HepG2 (cell line): ENCODE results near the gene INTS14. TPM values are rescaled to one million over a fixed set of nuclear protein-coding genes. Genes with fewer than 3 reads are reported as not detected.

ENCODE experiments used
- ATAC-seq: fragments of 200-7000 bp; cut with Tn5 transposase; 3 replicates; pipeline ENCODE4 v1.9.1; 2020; ENCODE audit warnings: mild to moderate bottlenecking, moderate library complexity
- BruUV-seq: library from RNA; stranded (reverse); fragments of 400-500 nt; replicated peaks from 2 replicates; lab custom pipeline; 2021; lab: Mats Ljungman, UMichigan
- CTCF ChIA-PET: fragments of 300-600 bp; formaldehyde crosslinking; extraction: SDS; loops from one replicate; lab custom pipeline; 2021; ENCODE audit warnings: low total read pairs, inconsistent platforms, low intra/inter-chr PET ratio; lab: Yijun Ruan, JAX
- POLR2A ChIA-PET: fragments of 350-600 bp; sonication (Branson Sonifier 250); formaldehyde crosslinking; loops from one replicate; lab custom pipeline; 2020; ENCODE audit warnings: antibody characterized with exemption, inconsistent platforms; lab: Yijun Ruan, JAX
- DNase-seq: peaks from one replicate; pipeline ENCODE4 v3.0.0-alpha.2; 2015; ENCODE audit warnings: low spot score
- FAIRE-seq: peaks from 3 replicates; lab custom pipeline; 2011; peaks lifted over from hg19 to GRCh38; lab: Jason Lieb, UNC
- H2AFZ ChIP-seq: one replicate; pipeline ENCODE4 v1.6.1; 2011; ENCODE audit warnings: low read length, inconsistent platforms
- H3K27ac ChIP-seq: fragments of 300-600 bp; 3 replicates; pipeline ENCODE4 v1.8.0; 2011; ENCODE audit warnings: mixed run types, mild to moderate bottlenecking, mixed read lengths, low read length, inconsistent platforms; ENCODE audit not compliant: insufficient read depth; ENCODE audit errors: extremely low read length
- H3K27me3 ChIP-seq, 2 experiments: fragments of 200-600 bp in 1 of 2; 2 replicates in 1 of 2; 3 replicates in 1 of 2; pipeline versions ENCODE4 v1.6.0 to v1.8.0; 2011; ENCODE audit warnings: low read length in 2 of 2, mild to moderate bottlenecking in 2 of 2, moderate library complexity in 2 of 2, inconsistent platforms in 1 of 2; ENCODE audit not compliant: insufficient read depth in 2 of 2, control insufficient read depth in 1 of 2
- H3K36me3 ChIP-seq, 2 experiments: fragments of 200-600 bp in 1 of 2; replicated peaks in 1 of 2; 2 replicates in 1 of 2; 3 replicates in 1 of 2; pipeline versions ENCODE4 v1.5.1 to v1.8.0; 2011; ENCODE audit warnings: low read length in 2 of 2, inconsistent platforms in 1 of 2; ENCODE audit not compliant: insufficient read depth in 2 of 2, control insufficient read depth in 1 of 2
- H3K4me1 ChIP-seq: 2 replicates; pipeline ENCODE4 v1.5.1; 2012; ENCODE audit warnings: low read length, inconsistent platforms; ENCODE audit not compliant: insufficient read depth
- H3K4me2 ChIP-seq: 2 replicates; pipeline ENCODE4 v1.6.0; 2011; ENCODE audit warnings: low read depth, low read length, inconsistent platforms
- H3K4me3 ChIP-seq, 3 experiments: fragments of 200-600 bp in 1 of 3; sonication (generic), shearing (Covaris generic) in 1 of 3; replicated peaks in 1 of 3; 2 replicates each; pipeline ENCODE4 v1.5.1; 2011 to 2016; ENCODE audit warnings: low read length in 3 of 3, inconsistent platforms in 2 of 3, low read depth in 2 of 3, mild to moderate bottlenecking in 2 of 3, control low read depth in 1 of 3, mixed read lengths in 1 of 3; ENCODE audit not compliant: insufficient read depth in 1 of 3
- H3K79me2 ChIP-seq: one replicate; pipeline ENCODE4 v1.6.1; 2011; ENCODE audit warnings: low read length, inconsistent platforms; ENCODE audit not compliant: insufficient read depth
- H3K9ac ChIP-seq: 2 replicates; pipeline ENCODE4 v1.6.0; 2011; ENCODE audit warnings: mild to moderate bottlenecking, low read depth, low read length, inconsistent platforms; ENCODE audit not compliant: insufficient read depth
- H3K9me3 ChIP-seq: 2 replicates; pipeline ENCODE4 v1.5.1; 2012; ENCODE audit warnings: mild to moderate bottlenecking, low read length
- H4K20me1 ChIP-seq: 2 replicates; pipeline ENCODE4 v1.6.0; 2011; ENCODE audit warnings: inconsistent platforms, mild to moderate bottlenecking, low read length, moderate library complexity; ENCODE audit not compliant: insufficient read depth
- BRCA1 ChIP-seq: sonication (generic); formaldehyde crosslinking; IDR thresholded peaks from 2 replicates; pipeline ENCODE4 v1.4.0; 2020; ENCODE audit warnings: missing genetic modification reagents
- ETV5 ChIP-seq: IDR thresholded peaks from 2 replicates; pipeline ENCODE4 v1.6.1; 2018; ENCODE audit warnings: missing biosample characterization, missing genetic modification reagents, inconsistent platforms, borderline replicate concordance
- IKZF4 ChIP-seq: sonication (generic); formaldehyde crosslinking; IDR thresholded peaks from 2 replicates; pipeline ENCODE4 v1.5.1; 2020; ENCODE audit warnings: borderline replicate concordance, mild to moderate bottlenecking, low read depth, missing genetic modification reagents; ENCODE audit errors: not compliant biosample characterization
- KDM5B ChIP-seq: sonication (generic); formaldehyde crosslinking; IDR thresholded peaks from 2 replicates; pipeline ENCODE4 v1.4.0; 2020; ENCODE audit warnings: missing genetic modification reagents, mild to moderate bottlenecking, borderline replicate concordance
- NFE2 ChIP-seq: sonication (generic); formaldehyde crosslinking; IDR thresholded peaks from 2 replicates; pipeline ENCODE4 v1.4.0; 2020; ENCODE audit warnings: missing genetic modification reagents
- NFIB ChIP-seq: sonication (generic); formaldehyde crosslinking; IDR thresholded peaks from 2 replicates; pipeline ENCODE4 v1.9.0; 2021; ENCODE audit warnings: missing genetic modification reagents, mild to moderate bottlenecking, borderline replicate concordance
- PHF8 ChIP-seq: sonication (generic); formaldehyde crosslinking; IDR thresholded peaks from 2 replicates; pipeline ENCODE4 v1.5.0; 2020; ENCODE audit warnings: missing genetic modification reagents
- TCF12 ChIP-seq, 2 experiments: fragments of 450-650 bp in 1 of 2; sonication (generic) in 1 of 2; formaldehyde crosslinking in 1 of 2; IDR thresholded peaks; 2 replicates each; pipeline versions ENCODE4 v1.6.1 to v1.8.0; 2017 to 2022; ENCODE audit warnings: antibody characterized with exemption in 1 of 2, mild to moderate bottlenecking in 1 of 2, missing genetic modification reagents in 1 of 2, moderate library complexity in 1 of 2
- ZNF136 ChIP-seq: sonication (generic); formaldehyde crosslinking; IDR thresholded peaks from 2 replicates; pipeline ENCODE4 v1.8.1; 2022; ENCODE audit warnings: low read depth, mild to moderate bottlenecking, moderate library complexity, missing genetic modification reagents
- ZNF331 ChIP-seq: sonication (generic); formaldehyde crosslinking; IDR thresholded peaks from 2 replicates; pipeline ENCODE4 v1.4.0; 2020; ENCODE audit warnings: missing genetic modification reagents
- ZNF567 ChIP-seq: sonication (generic); formaldehyde crosslinking; IDR thresholded peaks from 2 replicates; pipeline ENCODE4 v1.8.1; 2023; ENCODE audit warnings: mild to moderate bottlenecking, missing genetic modification reagents, borderline replicate concordance
- ZNF670 ChIP-seq: sonication (generic); formaldehyde crosslinking; IDR thresholded peaks from 2 replicates; pipeline ENCODE4 v1.8.0; 2022; ENCODE audit warnings: mild to moderate bottlenecking, missing genetic modification reagents, borderline replicate concordance
- in situ Hi-C: cut with HindIII; loops from 2 replicates; pipeline ENCODE4 v1.10.0; 2017; ENCODE audit warnings: low pct_unique_long_range_greater_than_20kb; ENCODE audit not compliant: extremely low pct_ligation_motif_present
- intact Hi-C: fragments of 100-400 bp; cut with micrococcal nuclease; formaldehyde crosslinking; loops from one replicate; pipeline ENCODE4 v1.10.0; 2022; ENCODE audit not compliant: unreplicated experiment
- polyA plus RNA-seq, 8 experiments: library from polyadenylated mRNA; depleted of rRNA in 3 of 8; stranded (reverse) in 7 of 8; unstranded in 1 of 8; fragments of >200 nt; fragmentation: Illumina TruSeq in 4 of 8; extraction: Trizol in 4 of 8; gene quantifications; 2 replicates each; pipeline versions ENCODE4 v1.2.1 to v1.2.3, GENCODE V29; 2011 to 2016; ENCODE audit warnings: low read depth in 4 of 8, missing spikeins in 1 of 8, mixed read lengths in 1 of 8; ENCODE audit not compliant: insufficient read depth in 1 of 8
- total RNA-seq, 5 experiments: library from RNA; depleted of rRNA; stranded (reverse); fragments of >200 nt; fragmentation: Illumina TruSeq; extraction: Trizol; gene quantifications; 2 replicates each; pipeline ENCODE4 v1.2.3, GENCODE V29; 2016; ENCODE audit warnings: low read depth in 1 of 5
- TF ChIP-seq, protein P1 (sequence below): sonication (generic); formaldehyde crosslinking; IDR thresholded peaks from 2 replicates; pipeline ENCODE4 v1.5.0; 2020; ENCODE audit warnings: mild to moderate bottlenecking, missing genetic modification reagents
- TF ChIP-seq, protein P2 (sequence below): sonication (generic); formaldehyde crosslinking; IDR thresholded peaks from 2 replicates; pipeline ENCODE4 v1.4.0; 2020; ENCODE audit warnings: mild to moderate bottlenecking, missing genetic modification reagents

INTS14 gene
- total and polyA plus RNA-seq, 2 of the 13 experiments (the other 11 are each of a cell fraction or from before 2014, with no cell fraction given), result 41.4 to 52.0 TPM

DNA sequence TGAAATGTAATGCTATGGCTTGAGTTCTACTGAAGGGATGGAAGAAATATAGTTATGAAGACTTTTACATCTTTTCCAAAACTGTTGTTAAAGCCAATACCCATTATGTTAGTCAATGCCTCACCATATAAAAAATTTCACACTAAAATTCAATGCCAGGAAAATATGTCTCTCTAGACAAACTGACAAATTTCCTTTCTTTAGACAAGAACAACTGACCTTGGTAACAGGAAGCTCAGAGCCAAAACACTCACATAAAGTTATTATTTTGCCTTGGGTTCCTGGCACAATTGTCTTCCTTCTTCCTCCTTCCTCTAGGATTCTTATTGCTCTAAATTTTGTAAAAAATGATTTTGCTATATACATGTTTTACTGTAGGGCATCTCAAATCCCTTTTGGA, 26.7 kb downstream of the INTS14 start:
- Histone ChIP-seq H3K36me3 (peaks cover 7 to 56% of the 10 kb centered on the region in 2 experiments), H3K27me3 (no peaks in the 10 kb centered on the region), H2AFZ (no peak overlapping the region), H3K9me3 (no peaks in the 10 kb centered on the region), H4K20me1 (no peaks in the 10 kb centered on the region), H3K79me2 (no peaks in the 10 kb centered on the region), H3K4me2 (peak overlapping the region; percentile 40; the same call in 1 of the 2 replicates), H3K9ac (no peak overlapping the region), H3K4me3 (no peak overlapping the region), H3K27ac (peak overlapping the region; percentile 17), H3K4me1 (peaks cover 25% of the 10 kb centered on the region)
- in situ Hi-C loops (no loop called here), intact Hi-C loops (no loop called here)
- ATAC-seq (no peak), FAIRE-seq (no peak), DNase-seq (no peak)
- CTCF ChIA-PET, result no interaction called here
- POLR2A ChIA-PET, result no interaction called here
- TF ChIP-seq ETV5 (CRISPR knock-in tag), result no peak
- TF ChIP-seq, protein P1, sequence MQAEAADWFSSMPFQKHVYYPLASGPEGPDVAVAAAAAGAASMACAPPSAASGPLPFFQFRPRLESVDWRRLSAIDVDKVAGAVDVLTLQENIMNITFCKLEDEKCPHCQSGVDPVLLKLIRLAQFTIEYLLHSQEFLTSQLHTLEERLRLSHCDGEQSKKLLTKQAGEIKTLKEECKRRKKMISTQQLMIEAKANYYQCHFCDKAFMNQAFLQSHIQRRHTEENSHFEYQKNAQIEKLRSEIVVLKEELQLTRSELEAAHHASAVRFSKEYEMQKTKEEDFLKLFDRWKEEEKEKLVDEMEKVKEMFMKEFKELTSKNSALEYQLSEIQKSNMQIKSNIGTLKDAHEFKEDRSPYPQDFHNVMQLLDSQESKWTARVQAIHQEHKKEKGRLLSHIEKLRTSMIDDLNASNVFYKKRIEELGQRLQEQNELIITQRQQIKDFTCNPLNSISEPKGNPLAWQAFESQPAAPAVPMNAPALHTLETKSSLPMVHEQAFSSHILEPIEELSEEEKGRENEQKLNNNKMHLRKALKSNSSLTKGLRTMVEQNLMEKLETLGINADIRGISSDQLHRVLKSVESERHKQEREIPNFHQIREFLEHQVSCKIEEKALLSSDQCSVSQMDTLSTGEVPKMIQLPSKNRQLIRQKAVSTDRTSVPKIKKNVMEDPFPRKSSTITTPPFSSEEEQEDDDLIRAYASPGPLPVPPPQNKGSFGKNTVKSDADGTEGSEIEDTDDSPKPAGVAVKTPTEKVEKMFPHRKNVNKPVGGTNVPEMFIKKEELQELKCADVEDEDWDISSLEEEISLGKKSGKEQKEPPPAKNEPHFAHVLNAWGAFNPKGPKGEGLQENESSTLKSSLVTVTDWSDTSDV, result no peak
- TF ChIP-seq ZNF670 (CRISPR knock-in tag), result no peak
- TF ChIP-seq NFE2 (CRISPR knock-in tag), result no peak
- TF ChIP-seq BRCA1 (CRISPR knock-in tag), result no peak
- no peak for TF ChIP-seq ZNF136 (CRISPR knock-in tag)
- TF ChIP-seq NFIB (CRISPR knock-in tag), result no peak
- no peak for TF ChIP-seq ZNF567
- no peak for TF ChIP-seq KDM5B (CRISPR knock-in tag)
- TF ChIP-seq IKZF4, result no peak
- TF ChIP-seq, protein P2, sequence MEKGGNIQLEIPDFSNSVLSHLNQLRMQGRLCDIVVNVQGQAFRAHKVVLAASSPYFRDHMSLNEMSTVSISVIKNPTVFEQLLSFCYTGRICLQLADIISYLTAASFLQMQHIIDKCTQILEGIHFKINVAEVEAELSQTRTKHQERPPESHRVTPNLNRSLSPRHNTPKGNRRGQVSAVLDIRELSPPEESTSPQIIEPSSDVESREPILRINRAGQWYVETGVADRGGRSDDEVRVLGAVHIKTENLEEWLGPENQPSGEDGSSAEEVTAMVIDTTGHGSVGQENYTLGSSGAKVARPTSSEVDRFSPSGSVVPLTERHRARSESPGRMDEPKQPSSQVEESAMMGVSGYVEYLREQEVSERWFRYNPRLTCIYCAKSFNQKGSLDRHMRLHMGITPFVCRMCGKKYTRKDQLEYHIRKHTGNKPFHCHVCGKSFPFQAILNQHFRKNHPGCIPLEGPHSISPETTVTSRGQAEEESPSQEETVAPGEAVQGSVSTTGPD (CRISPR knock-in tag), result no peak
- TF ChIP-seq ZNF331 (CRISPR knock-in tag), result no peak
- TF ChIP-seq TCF12 (IDR thresholded peaks at IDR 0.05), result no peak
- TF ChIP-seq TCF12 (CRISPR knock-in tag; IDR thresholded peaks at IDR 0.05), result no peak
- no peak for TF ChIP-seq PHF8 (CRISPR knock-in tag)
- no TSS peak for BruUV-seq
